PFSK-1 (cell line): Measurements from ENCODE around the gene RAB3GAP1.

ENCODE experiments used
- FOXP2 ChIP-seq: optimal IDR thresholded peaks from 2 replicates; pipeline ENCODE3; 2011; ENCODE audit warnings: borderline replicate concordance, control low read depth, inconsistent platforms; ENCODE audit not compliant: insufficient read depth; ENCODE audit errors: extremely low read length, extremely low read depth
- POLR2AphosphoS5 ChIP-seq: IDR thresholded peaks from 2 replicates; pipeline ENCODE4 v1.6.1; 2012; ENCODE audit warnings: low read depth, mild to moderate bottlenecking, control low read depth, low read length, moderate library complexity
- REST ChIP-seq, 2 experiments: IDR thresholded peaks; 2 replicates each; pipeline versions ENCODE4 v1.6.1 to v1.8.0; 2011 to 2012; ENCODE audit warnings: low read depth in 2 of 2, low read length in 2 of 2, control low read depth in 1 of 2, inconsistent platforms in 1 of 2, mild to moderate bottlenecking in 1 of 2, moderate library complexity in 1 of 2; ENCODE audit not compliant: insufficient read depth in 1 of 2
- SIN3A ChIP-seq: IDR thresholded peaks from 2 replicates; pipeline ENCODE4 v1.6.1; 2012; ENCODE audit warnings: mild to moderate bottlenecking, low read length, moderate library complexity, borderline replicate concordance; ENCODE audit not compliant: insufficient read depth
- TAF1 ChIP-seq: IDR thresholded peaks from 2 replicates; pipeline ENCODE4 v1.6.1; 2012; ENCODE audit warnings: low read length, control low read depth, borderline replicate concordance; ENCODE audit not compliant: insufficient read depth

Gene RAB3GAP1

GRCh38 chr2:135050684-135051083, 1.4 kb upstream of the RAB3GAP1 start:
- no peak for TF ChIP-seq REST (IDR thresholded peaks at IDR 0.05; ENCODE audit: insufficient read depth in 1 of 2, low read depth in 2 of 2, low read length in 2 of 2)
- TF ChIP-seq TAF1, result no peak
- TF ChIP-seq SIN3A, result no peak
- TF ChIP-seq FOXP2, result no peak
- no peak for TF ChIP-seq POLR2AphosphoS5

- TF ChIP-seq FOXP2 (no peak), POLR2AphosphoS5 (no peak), TAF1 (no peak), REST (IDR thresholded peaks at IDR 0.05; ENCODE audit: insufficient read depth in 1 of 2, low read depth in 2 of 2, low read length in 2 of 2) (no peak), SIN3A (no peak)
Measured at GRCh38 chr2:135052997-135053474, 944 bp downstream of the RAB3GAP1 start.

- TF ChIP-seq REST (IDR thresholded peaks at IDR 0.05; ENCODE audit: insufficient read depth in 1 of 2, low read depth in 2 of 2, low read length in 2 of 2) (no peak), POLR2AphosphoS5 (no peak), TAF1 (no peak), FOXP2 (no peak), SIN3A (no peak)
Measured at GRCh38 chr2:135055182-135055786, 3.2 kb downstream of the RAB3GAP1 start.

GRCh38 chr2:135056790-135057189, 4.7 kb downstream of the RAB3GAP1 start:
- TF ChIP-seq TAF1 (no peak), POLR2AphosphoS5 (no peak), REST (IDR thresholded peaks at IDR 0.05; ENCODE audit: insufficient read depth in 1 of 2, low read depth in 2 of 2, low read length in 2 of 2) (no peak), FOXP2 (no peak), SIN3A (no peak)

- TF ChIP-seq REST (IDR thresholded peaks at IDR 0.05; ENCODE audit: insufficient read depth in 1 of 2, low read depth in 2 of 2, low read length in 2 of 2), result no peak
- no peak for TF ChIP-seq TAF1
- TF ChIP-seq FOXP2, result no peak
- no peak for TF ChIP-seq POLR2AphosphoS5
- no peak for TF ChIP-seq SIN3A
Measured at GRCh38 chr2:135059577-135059976, 7.5 kb downstream of the RAB3GAP1 start.
